NCI-H2171 treated with DMSO at 0.1 percent for 48 hours (cell line): ENCODE results near the gene ECSCR.

Experiments used
- DNase-seq: peaks from one replicate; lab custom pipeline; 2025; lab: John Stamatoyannopoulos, UW

Gene ECSCR

DNA sequence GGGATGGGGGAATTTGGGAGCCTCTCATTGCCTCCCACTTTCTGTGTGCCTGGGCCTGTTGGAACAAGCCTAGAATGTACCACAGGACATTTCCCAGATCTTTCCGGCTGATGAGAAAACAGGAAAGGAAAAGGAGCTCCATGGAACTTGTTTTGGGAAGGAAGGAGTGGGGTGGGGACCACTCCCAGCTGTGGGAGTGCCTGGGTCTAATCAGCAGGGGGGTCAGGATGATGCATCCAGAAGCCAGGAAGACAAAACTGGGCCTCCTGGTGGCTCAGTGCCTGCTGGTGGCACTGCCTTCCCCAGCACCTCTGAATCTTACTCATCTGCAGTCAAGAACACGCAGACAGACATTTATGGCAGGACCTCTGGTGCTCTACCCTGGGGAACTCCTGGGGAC is 11.0 kb upstream of the ECSCR start:
- DNase-seq, result no peak

DNA sequence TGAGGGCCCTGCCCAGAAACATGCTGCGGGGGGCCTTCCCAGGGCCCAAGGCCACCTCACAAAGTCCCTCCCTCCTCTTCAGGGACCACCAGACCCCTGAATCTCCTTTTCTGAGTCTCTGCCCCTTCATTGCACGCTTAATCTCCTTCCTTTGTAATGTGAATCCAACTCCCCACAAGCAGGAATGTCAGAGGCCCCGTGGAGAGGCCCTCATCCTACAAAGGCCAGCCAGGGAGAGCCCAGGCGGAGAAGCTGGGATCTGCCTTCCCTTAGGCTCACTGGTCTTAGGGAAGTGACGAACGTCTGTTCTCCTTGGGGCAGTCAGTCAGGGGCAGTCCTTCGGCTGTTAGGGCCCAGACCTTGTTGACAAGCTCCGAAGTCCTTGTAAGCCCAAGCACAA is 10.6 kb upstream of the ECSCR start:
- DNase-seq, result no peak

DNA sequence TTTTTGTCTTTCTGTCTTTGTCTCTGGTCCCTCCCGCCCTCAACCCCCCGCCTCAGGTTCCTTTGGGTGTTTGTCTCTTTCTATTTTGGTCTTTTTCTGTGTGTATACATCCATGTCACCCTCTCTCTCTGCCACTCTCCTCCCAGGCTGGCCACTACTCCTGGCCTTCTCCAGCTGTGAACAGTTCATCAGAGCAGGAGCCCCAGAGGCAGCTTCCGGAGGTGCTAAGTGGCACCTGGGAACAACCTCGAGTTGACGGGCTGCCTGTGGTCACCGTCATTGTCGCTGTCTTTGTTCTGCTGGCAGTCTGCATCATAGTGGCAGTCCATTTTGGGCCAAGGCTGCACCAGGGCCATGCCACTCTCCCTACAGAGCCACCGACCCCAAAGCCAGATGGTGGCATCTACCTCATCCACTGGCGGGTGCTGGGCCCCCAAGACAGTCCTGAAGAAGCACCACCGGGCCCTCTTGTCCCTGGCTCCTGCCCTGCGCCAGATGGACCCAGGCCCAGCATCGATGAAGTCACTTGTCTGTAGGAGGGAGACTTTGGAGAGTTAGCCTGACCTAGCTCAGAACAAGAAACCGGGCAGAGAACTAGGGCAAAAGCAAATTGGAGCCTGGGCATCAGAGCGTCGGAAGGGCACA is 10.0 kb upstream of the ECSCR start:
- DNase-seq, result no peak

DNA sequence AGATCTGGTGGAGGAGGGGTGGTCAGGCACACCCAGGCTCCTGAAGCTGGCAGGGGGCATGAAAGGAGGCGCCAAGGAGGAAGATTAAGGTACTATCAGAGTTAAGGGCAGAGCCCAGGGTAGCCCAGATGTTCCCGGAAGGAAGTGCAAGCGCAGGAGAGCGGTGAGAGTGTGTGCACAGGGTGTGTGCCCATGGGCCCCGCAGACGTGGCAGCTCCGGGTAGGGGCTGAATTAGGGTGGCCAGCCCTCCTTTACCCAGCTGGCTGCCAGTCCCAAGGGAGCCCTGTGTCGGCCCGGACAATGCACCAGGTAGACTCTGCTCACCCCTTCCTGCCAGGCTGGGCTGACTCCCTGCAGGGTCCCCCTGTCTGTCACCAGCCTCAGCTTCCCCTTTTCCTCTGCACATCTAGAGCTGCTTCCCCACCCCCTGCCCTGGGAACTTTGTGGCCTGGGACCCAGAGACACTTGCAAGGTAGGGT is 8.3 kb upstream of the ECSCR start, which contains the start of gene SMIM33:
TSS of gene SMIM33 (plus strand) at position 184 of the 480 bp plus-strand sequence. CDS start at position 302, 118 bp downstream.
- DNase-seq, result no peak

DNA sequence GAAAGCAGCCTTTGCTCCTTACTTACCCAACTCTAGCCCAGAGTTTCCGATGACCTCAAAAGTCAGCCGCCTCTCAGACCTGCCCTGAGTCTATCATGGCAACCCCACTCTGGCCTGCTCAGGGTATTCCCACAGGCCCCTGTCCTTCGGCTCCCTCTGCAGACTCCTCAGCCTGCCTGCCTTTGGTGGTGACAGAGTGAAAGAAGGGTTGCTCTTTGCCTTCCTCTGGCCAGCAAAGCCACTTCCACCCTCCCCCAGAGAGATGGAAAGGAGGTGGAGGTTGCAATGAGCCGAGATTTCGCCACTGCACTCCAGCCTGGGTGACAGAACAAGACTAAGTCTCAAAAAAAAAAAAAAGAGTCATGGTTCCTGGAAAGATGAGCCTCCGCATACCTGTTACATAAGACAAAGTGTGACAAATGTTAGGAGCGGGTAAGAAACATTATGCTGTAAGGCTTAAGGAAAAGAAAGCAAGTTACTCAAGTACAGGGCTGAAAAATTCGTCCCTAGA is 5.9 kb upstream of the ECSCR start:
- DNase-seq, result no peak

GRCh38 chr5:139461698-139462097 is 845 bp downstream of the ECSCR start:
- DNase-seq, result no peak

- no peak for DNase-seq
Measured at GRCh38 chr5:139461176-139461575, 1.4 kb downstream of the ECSCR start.

DNA sequence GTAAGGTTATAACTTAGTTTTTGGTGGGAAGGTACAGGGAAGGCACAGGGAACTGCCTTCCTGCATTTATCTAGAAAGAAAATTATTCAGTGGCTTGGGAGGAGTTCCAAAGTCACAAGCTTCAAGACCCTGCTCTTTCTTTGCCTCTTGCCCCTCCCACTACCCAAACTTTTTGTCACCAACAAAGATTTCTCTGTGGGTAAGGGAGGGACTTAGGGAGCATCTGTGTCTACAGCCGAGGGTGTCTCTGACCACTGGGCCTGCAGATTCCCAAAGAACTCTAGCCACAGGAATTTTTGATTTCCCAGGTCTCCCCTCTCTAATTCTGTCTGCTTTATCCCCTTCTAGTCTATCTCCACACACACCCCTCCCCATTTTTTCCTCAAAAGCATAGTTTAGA is 2.1 kb downstream of the ECSCR start:
- no peak for DNase-seq

- no peak for DNase-seq
Measured at GRCh38 chr5:139459451-139459934, 3.0 kb downstream of the ECSCR start.

- DNase-seq, result no peak
Measured at GRCh38 chr5:139458580-139459407, 3.7 kb downstream of the ECSCR start.

DNA sequence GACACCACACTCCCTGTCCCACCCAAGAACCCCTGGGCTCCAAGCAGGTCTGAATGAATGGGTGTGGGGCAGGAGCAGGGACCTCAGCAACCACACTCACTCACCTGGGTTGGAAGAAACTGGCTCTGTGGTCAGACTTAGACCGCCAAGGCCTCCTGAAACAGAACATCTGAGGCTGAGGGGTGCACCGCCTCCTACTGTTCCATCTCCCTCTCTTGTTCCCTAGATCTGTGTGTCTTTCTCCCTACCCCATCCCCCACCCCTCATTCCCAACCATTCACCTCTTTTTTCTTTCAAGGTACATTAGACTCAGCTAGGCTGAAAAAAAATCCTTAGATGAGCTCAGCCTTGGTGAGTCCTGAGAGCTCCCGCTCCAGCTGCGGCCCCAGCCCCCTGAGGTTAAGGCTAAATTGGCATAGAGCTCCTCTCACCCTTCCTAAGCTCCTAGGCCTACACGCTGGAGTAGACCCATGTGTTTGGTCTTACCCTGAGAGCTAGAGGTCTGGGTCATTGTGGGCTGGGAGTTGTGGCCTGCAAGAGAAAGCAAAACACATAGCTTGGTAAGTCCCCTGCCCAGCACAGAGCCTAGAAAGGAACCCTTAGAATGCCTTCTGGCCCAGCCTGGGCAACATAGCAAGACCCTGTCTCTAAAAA is 4.8 kb downstream of the ECSCR start:
- DNase-seq, result no peak

GRCh38 chr5:139457241-139457640 is 5.3 kb downstream of the ECSCR start:
- DNase-seq, result no peak

DNA sequence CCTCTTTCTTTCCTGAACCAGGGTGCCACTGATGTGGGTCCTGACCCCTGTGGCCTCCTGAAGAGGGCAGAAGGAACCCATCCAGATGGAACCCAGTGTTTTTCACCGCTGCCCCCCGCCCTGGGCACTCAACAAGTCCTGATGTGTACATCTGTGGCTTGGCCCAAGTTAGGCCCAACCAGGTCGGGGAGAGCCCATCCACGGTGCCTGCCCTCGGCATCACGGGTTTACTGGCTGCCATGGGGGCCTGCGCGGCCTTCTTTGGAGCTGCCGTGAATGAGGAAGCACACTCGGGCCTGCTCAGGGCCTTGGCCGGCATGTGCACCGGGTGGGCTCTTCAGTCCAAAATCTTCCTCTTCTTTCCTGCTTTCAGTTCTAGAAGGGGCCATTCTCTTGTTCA is 5.8 kb downstream of the ECSCR start:
- no peak for DNase-seq

DNA sequence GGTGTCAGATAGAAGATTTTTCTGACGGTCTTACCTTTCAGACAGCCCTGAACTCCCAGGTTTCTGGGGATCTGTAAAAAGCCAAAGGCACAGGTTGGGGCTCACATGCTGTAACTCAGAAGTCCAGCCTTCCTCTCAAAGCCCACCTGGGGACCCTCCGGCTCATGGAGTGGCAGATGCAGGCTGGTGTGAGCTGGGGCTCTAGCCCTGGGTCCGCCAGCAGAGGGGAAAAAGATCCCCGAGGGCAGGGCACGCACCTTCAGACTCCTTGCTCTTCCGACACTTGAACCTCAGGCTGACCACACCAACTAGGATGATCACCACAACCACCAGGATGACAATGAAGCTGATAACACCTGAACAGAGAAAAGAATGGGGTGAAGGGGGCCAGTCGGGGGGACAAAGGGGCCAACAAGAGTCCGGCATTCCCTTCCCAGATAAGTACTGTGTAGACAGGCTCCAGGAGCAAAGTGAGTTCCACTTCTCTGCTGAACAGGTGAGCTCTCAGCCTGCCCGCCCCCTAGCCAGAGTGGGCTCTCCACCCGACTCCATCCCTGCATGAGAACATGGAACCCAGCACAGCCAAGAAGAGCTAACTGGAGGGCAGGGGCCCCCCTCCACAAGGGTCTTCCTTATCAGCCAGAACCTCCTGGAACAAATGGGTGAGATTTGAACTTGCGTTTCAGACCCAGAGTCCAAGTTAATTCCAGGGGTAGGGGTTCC is 7.8 kb downstream of the ECSCR start:
- no peak for DNase-seq

DNA sequence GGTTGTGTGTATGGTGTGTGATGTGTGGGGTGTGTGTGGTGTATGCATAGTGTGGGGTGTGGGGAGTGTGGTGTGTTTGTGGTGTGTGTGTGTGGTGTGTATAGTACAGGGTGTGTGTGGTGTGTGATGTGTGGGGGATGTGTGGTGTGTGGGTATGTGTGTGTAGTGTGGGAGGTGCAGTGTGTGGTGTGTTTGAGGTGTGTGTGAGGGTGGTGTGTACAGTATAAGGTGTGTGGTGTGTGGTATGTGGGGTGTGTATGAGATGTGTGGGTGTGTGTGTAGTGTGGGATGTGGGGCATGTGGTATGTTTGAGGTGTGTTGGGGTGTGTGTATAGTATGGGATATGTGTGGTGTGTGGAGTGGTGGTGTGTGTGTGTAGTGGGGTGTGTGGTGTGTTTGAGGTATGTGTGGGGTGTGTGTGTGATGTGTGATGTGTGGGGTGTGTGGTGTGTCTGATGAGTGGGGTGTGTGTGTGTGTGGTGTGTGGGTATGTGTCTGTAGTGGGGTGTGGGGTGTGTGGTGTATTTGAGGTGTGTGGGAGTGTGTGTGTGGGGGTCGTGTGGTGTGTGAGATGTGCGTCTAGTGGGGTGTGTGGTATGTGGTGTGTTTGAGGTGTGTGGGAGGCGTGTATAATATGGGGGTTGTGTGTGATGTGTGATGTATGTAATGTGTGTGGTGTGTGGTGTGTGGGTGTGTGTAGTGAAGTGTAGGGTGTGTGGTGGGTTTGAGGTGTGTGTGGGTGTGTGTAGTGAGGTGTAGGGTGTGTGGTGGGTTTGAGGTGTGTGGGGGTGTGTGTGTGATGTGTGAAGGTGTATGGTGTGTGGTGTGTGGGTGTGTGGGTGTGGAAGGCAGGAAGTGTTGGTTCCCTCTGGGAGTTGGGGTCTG is 8.6 kb downstream of the ECSCR start:
- no peak for DNase-seq

DNA sequence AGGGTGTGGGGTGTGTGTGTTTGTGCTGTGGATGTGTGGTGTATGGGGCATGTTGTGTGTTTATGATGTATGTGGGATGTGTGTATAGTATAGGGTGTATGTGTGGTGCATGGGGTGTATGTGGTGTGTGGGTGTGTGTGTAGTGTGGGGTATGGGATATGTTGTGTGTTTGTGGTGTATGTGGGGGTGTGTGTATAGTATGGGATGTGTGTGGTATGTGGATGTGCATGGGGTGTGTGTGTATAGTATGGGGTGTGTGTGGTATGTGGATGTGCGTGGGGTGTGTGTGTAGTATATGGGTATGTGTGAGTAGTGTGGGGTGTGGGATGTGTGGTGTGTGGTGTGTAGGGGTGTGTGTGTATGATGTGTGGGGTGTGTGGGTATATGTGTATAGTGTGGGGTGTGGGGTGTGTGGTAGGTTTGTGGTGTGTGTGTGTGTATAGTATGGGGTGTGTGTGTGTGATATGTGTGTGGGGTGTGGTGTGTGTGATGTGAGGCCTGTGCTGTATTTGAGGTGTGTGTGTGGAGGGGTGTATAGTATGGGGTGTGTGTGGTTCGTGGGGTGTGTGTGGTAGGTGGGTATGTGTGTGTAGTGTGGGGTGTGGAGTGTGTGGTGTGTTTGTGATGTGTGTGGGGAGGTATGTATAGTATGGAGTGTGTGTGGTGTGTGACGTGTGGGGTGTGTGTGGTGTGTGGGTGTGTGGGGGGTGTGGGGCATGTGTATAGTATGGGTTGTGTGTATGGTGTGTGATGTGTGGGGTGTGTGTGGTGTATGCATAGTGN is 10.5 kb downstream of the ECSCR start:
- DNase-seq, result no peak

DNA sequence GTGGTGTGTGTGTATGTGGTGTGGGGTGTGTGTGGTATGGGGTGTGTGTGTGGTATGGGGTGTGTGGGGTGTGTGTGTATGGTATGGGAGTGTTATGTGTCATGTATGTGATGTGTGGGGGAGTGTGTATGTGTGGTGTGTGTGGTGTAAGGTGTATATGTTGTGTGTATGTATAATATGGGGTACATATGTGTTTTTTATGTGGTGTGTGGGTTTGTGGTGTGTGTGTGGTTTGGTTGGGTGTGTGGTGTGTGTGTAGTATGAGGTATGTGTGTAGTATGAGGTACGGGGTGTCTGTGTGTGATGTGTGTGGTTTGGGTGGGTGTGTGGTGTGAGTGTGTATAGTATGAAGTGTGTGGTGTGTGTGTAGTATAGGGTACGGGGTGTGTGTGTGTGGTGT is 11.4 kb downstream of the ECSCR start:
- no peak for DNase-seq

GRCh38 chr5:139446956-139447779 is 15.4 kb downstream of the ECSCR start:
- no peak for DNase-seq
